Measurements from ENCODE around the gene THAP6. TPM values are rescaled to one million over a fixed set of nuclear protein-coding genes. Genes with fewer than 3 reads are reported as not detected.

The THAP6 gene
- polyA plus RNA-seq, 2 of the 4 experiments (the other 2 are of a cell fraction), result 9.4 to 19.1 TPM

DNA sequence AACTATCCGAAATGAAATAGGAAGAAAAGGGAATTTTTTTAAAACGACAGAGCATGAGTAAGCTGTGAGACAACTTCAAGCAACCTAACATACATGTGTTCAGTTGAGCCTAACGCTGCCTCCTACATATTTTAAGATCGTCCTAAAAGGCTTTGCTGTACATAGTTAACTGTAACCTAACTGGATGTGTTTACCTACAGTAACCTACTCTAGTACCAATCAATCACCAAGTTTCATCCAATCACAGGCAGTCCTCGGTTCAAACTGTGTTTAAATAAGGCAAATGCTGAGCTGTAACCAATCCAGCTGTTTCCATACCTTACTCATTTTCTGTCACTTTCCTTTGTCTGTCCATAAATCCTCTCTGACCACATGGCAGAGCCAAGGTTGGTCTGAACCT, 17.1 kb upstream of the THAP6 start:
- Histone ChIP-seq H3K4me1 (peaks cover 11% of the 10 kb centered on the region; the same call in 1 of the 3 replicates), H3K4me3 (no peak overlapping the region), H3K27ac (no peak overlapping the region), H3K9me3 (peaks cover 7% of the 10 kb centered on the region; the same call in 1 of the 3 replicates), H3K4me2 (no peak overlapping the region)
- ATAC-seq (no peak), FAIRE-seq (no peak), DNase-seq (ENCODE audit: low read depth in 1 of 2, low spot score in 1 of 2) (no peak)
- CTCF ChIA-PET, result no interaction called here
- no peak for TF ChIP-seq MYC (IDR thresholded peaks at IDR 0.05; ENCODE audit: borderline replicate concordance, low read length)
- TF ChIP-seq EHMT2 (IDR thresholded peaks at IDR 0.05; ENCODE audit: low read depth), result no peak
- TF ChIP-seq FOXS1 (CRISPR knock-in tag; IDR thresholded peaks at IDR 0.05), result no peak
- TF ChIP-seq CBX8 (IDR thresholded peaks at IDR 0.05), result no peak
- TF ChIP-seq CBX2 (IDR thresholded peaks at IDR 0.05; ENCODE audit: borderline replicate concordance, low read depth), result no peak
- TF ChIP-seq SREBF2 (IDR thresholded peaks at IDR 0.05), result no peak
- no peak for TF ChIP-seq HOXB5 (CRISPR knock-in tag; IDR thresholded peaks at IDR 0.05)
- TF ChIP-seq TP53 (CRISPR knock-in tag; IDR thresholded peaks at IDR 0.05), result no peak
- no peak for TF ChIP-seq HOXA7 (CRISPR knock-in tag; IDR thresholded peaks at IDR 0.05)
- TF ChIP-seq HDAC2 (IDR thresholded peaks at IDR 0.05), result no peak
- no peak for TF ChIP-seq NPAS2 (CRISPR knock-in tag; IDR thresholded peaks at IDR 0.05; ENCODE audit: borderline replicate concordance)
- no peak for TF ChIP-seq ZC3H11A (IDR thresholded peaks at IDR 0.05)
- no peak for TF ChIP-seq MAX (IDR thresholded peaks at IDR 0.05)
- no peak for TF ChIP-seq KDM1A (IDR thresholded peaks at IDR 0.05; ENCODE audit: low read depth)
- no peak for TF ChIP-seq GATA3 (IDR thresholded peaks at IDR 0.05; ENCODE audit: borderline replicate concordance)
- TF ChIP-seq, protein P1, sequence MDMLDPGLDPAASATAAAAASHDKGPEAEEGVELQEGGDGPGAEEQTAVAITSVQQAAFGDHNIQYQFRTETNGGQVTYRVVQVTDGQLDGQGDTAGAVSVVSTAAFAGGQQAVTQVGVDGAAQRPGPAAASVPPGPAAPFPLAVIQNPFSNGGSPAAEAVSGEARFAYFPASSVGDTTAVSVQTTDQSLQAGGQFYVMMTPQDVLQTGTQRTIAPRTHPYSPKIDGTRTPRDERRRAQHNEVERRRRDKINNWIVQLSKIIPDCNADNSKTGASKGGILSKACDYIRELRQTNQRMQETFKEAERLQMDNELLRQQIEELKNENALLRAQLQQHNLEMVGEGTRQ (IDR thresholded peaks at IDR 0.05), result no peak
- TF ChIP-seq SMC3 (IDR thresholded peaks at IDR 0.05), result no peak
- no peak for TF ChIP-seq RARB (CRISPR knock-in tag; IDR thresholded peaks at IDR 0.05)
- no peak for TF ChIP-seq POLR2AphosphoS2 (conservative IDR thresholded peaks at IDR 0.05; ENCODE audit: low read length)
- WGBS (ENCODE audit: missing lambda C conversion rate), result 77% methylated on average over 5 of the region's 5 CpGs
- POLR2A ChIA-PET, result no interaction called here

- H3K27ac ChIP-seq, result no peak overlapping the region
- H3K9me3 ChIP-seq, result peaks cover 7% of the 10 kb centered on the region; the same call in 1 of the 3 replicates
- no peak overlapping the region for H3K4me2 ChIP-seq
- POLR2A ChIA-PET, result no interaction called here
- CTCF ChIA-PET, result no interaction called here
- peaks cover 11% of the 10 kb centered on the region; the same call in 1 of the 3 replicates for H3K4me1 ChIP-seq
- no peak for DNase-seq (ENCODE audit: low read depth in 1 of 2, low spot score in 1 of 2)
- no peak overlapping the region for H3K4me3 ChIP-seq
- no peak for FAIRE-seq
- 90% methylated on average over 2 of the region's 2 CpGs for WGBS (ENCODE audit: missing lambda C conversion rate)
- no peak for ATAC-seq
- TF ChIP-seq, protein P2, sequence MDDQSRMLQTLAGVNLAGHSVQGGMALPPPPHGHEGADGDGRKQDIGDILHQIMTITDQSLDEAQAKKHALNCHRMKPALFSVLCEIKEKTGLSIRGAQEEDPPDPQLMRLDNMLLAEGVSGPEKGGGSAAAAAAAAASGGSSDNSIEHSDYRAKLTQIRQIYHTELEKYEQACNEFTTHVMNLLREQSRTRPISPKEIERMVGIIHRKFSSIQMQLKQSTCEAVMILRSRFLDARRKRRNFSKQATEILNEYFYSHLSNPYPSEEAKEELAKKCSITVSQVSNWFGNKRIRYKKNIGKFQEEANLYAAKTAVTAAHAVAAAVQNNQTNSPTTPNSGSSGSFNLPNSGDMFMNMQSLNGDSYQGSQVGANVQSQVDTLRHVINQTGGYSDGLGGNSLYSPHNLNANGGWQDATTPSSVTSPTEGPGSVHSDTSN (IDR thresholded peaks at IDR 0.05), result no peak
- TF ChIP-seq NFE2L2 (conservative IDR thresholded peaks at IDR 0.05; ENCODE audit: low read length), result no peak
- TF ChIP-seq, protein P3, sequence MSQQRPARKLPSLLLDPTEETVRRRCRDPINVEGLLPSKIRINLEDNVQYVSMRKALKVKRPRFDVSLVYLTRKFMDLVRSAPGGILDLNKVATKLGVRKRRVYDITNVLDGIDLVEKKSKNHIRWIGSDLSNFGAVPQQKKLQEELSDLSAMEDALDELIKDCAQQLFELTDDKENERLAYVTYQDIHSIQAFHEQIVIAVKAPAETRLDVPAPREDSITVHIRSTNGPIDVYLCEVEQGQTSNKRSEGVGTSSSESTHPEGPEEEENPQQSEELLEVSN (IDR thresholded peaks at IDR 0.05; ENCODE audit: borderline replicate concordance, low read depth), result no peak
- no peak for TF ChIP-seq KDM1A (IDR thresholded peaks at IDR 0.05; ENCODE audit: low read depth)
- TF ChIP-seq HMGXB4 (CRISPR knock-in tag; IDR thresholded peaks at IDR 0.05; ENCODE audit: borderline replicate concordance), result no peak
- no peak for TF ChIP-seq ZNF302 (CRISPR knock-in tag; IDR thresholded peaks at IDR 0.05)
- no peak for TF ChIP-seq CBX8 (IDR thresholded peaks at IDR 0.05)
- TF ChIP-seq MAX (IDR thresholded peaks at IDR 0.05), result no peak
- no peak for TF ChIP-seq CBX2 (IDR thresholded peaks at IDR 0.05; ENCODE audit: borderline replicate concordance, low read depth)
- TF ChIP-seq, protein P4, sequence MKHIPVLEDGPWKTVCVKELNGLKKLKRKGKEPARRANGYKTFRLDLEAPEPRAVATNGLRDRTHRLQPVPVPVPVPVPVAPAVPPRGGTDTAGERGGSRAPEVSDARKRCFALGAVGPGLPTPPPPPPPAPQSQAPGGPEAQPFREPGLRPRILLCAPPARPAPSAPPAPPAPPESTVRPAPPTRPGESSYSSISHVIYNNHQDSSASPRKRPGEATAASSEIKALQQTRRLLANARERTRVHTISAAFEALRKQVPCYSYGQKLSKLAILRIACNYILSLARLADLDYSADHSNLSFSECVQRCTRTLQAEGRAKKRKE (CRISPR knock-in tag; IDR thresholded peaks at IDR 0.05; ENCODE audit: low read depth), result no peak
- no peak for TF ChIP-seq EHF (CRISPR knock-in tag; IDR thresholded peaks at IDR 0.05)
- TF ChIP-seq, protein P5, sequence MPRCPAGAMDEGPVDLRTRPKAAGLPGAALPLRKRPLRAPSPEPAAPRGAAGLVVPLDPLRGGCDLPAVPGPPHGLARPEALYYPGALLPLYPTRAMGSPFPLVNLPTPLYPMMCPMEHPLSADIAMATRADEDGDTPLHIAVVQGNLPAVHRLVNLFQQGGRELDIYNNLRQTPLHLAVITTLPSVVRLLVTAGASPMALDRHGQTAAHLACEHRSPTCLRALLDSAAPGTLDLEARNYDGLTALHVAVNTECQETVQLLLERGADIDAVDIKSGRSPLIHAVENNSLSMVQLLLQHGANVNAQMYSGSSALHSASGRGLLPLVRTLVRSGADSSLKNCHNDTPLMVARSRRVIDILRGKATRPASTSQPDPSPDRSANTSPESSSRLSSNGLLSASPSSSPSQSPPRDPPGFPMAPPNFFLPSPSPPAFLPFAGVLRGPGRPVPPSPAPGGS (IDR thresholded peaks at IDR 0.05), result no peak
- TF ChIP-seq REST (IDR thresholded peaks at IDR 0.05), result no peak
Measured at GRCh38 chr4:75498041-75498440, 16.2 kb upstream of the THAP6 start.

Data from A549 (cell line).